ENCODE measurements around the gene FBXL7. TPM values are rescaled to one million over a fixed set of nuclear protein-coding genes. Genes with fewer than 3 reads are reported as not detected.

Gene FBXL7
- total and polyA plus RNA-seq, 2 of the 8 experiments (the other 6 are each of a cell fraction or from before 2014, with no cell fraction given) = 17.7 to 17.8 TPM

DNA sequence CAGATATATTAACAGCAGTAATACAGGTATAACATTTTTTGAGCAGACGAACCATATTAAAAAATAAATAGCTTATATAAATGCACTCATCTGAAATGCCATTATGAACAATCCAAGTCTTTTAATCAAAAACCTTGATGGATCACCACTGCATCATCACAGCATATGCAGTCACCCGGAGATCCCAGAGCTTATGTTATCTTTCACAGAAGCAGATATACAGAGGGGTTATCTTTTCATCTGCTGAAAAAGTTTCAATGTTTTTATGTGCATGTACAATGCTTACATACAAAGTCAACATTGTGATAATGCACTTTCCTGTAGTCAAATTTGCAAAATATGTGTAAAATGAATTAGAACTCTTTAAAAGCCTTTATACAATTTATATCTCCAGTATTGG is 211.9 kb downstream of the FBXL7 start:
- H2BK15ac ChIP-seq (ENCODE audit: low read length) = no peak overlapping the region
- H3K27ac ChIP-seq (ENCODE audit: low read depth, low read length) = no peak overlapping the region
- H2AFZ ChIP-seq (ENCODE audit: low read length) = no peak overlapping the region
- peaks cover 0 to 6% of the 10 kb centered on the region in 2 experiments; a peak in 1 of 4 replicates for H3K79me2 ChIP-seq (ENCODE audit: control insufficient read depth in 1 of 2, insufficient read depth in 2 of 2, low read length in 2 of 2)
- H3K4me1 ChIP-seq (replicated peaks in 1 of 4; ENCODE audit: control insufficient read depth in 3 of 4, insufficient read depth in 4 of 4, low read length in 3 of 4) = peaks cover 0 to 2% (median under 1%) of the 10 kb centered on the region in 4 experiments; a peak in 2 of 7 replicates
- no peak overlapping the region for H3K9ac ChIP-seq (replicated peaks in 1 of 4; ENCODE audit: extremely low read depth in 1 of 4, low read depth in 3 of 4, low read length in 3 of 4)
- DNase-seq (ENCODE audit: low read depth in 1 of 2, low spot score in 2 of 2) = no peak
- no peak overlapping the region for H2BK120ac ChIP-seq (replicated peaks; ENCODE audit: low read depth, low read length)
- H2BK20ac ChIP-seq (ENCODE audit: low read length) = no peak overlapping the region
- no peaks in the 10 kb centered on the region for H3K27me3 ChIP-seq (replicated peaks in 1 of 4; ENCODE audit: control insufficient read depth in 3 of 4, extremely low read depth in 1 of 4, insufficient read depth in 3 of 4, low read length in 3 of 4)
- H2BK5ac ChIP-seq (ENCODE audit: low read depth, low read length) = no peak overlapping the region
- no peaks in the 10 kb centered on the region for H3K23me2 ChIP-seq (ENCODE audit: low read depth, low read length)
- no peak overlapping the region for H3K56ac ChIP-seq (replicated peaks; ENCODE audit: insufficient read length, low read depth, low read length)
- H3K4ac ChIP-seq (replicated peaks; ENCODE audit: insufficient read length, low read depth, low read length) = no peak overlapping the region
- no peaks in the 10 kb centered on the region for H3K36me3 ChIP-seq (ENCODE audit: control insufficient read depth in 2 of 4, insufficient read depth in 4 of 4, low read length in 3 of 4)
- no peak overlapping the region for H2AK5ac ChIP-seq (ENCODE audit: low read depth, low read length)
- H3K14ac ChIP-seq (ENCODE audit: insufficient read length) = no peak overlapping the region
- H4K91ac ChIP-seq (replicated peaks; ENCODE audit: insufficient read length, low read length) = no peak overlapping the region
- FAIRE-seq = no peak
- H3K79me1 ChIP-seq (ENCODE audit: low read depth, low read length) = peaks cover 5% of the 10 kb centered on the region
- H3K23ac ChIP-seq (ENCODE audit: insufficient read length) = no peak overlapping the region
- H3K18ac ChIP-seq (ENCODE audit: extremely low read depth, low read length) = no peak overlapping the region
- H4K5ac ChIP-seq (ENCODE audit: insufficient read length, low read depth, low read length) = no peak overlapping the region
- ChIA-PET CTCF (ENCODE audit: partially characterized antibody) (interaction anchor here (0.9 to 2.5 kb wide), 4 partner anchors 8 to 29 kb away, joined by 3 to 6 read pairs (median 4); no protein-coding TSS in a partner anchor), POLR2A (ENCODE audit: partially characterized antibody) (no interaction called here)
- no peaks in the 10 kb centered on the region for H4K20me1 ChIP-seq (replicated peaks in 1 of 2; ENCODE audit: control insufficient read depth in 1 of 2, insufficient read depth in 2 of 2, low read length in 2 of 2)
- 92% methylated on average over 2 of the region's 2 CpGs; no CpG with 5 or more reads in 1 of the 2 experiments for WGBS, 2 experiments (ENCODE audit: extremely low coverage in 1 of 2, insufficient coverage in 1 of 2, insufficient read length in 1 of 2, insufficient replicate concordance in 2 of 2, low coverage in 1 of 2, low lambda C conversion rate in 2 of 2, missing lambda C conversion rate in 1 of 2)
- no peak overlapping the region for H3K4me3 ChIP-seq (ENCODE audit: extremely low read depth in 1 of 4, insufficient read depth in 2 of 4, low read depth in 3 of 4, low read length in 4 of 4)
- no peak overlapping the region for H3K4me2 ChIP-seq (ENCODE audit: insufficient read depth in 1 of 2, low read depth in 2 of 2, low read length in 2 of 2)
- TF ChIP-seq, protein P1, sequence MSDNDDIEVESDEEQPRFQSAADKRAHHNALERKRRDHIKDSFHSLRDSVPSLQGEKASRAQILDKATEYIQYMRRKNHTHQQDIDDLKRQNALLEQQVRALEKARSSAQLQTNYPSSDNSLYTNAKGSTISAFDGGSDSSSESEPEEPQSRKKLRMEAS (IDR thresholded peaks at IDR 0.05) = no peak
- TF ChIP-seq SIN3A (conservative IDR thresholded peaks at IDR 0.05 in 1 of 2, IDR thresholded peaks at IDR 0.05 in 1 of 2; ENCODE audit: low read depth in 1 of 2, low read length in 2 of 2) = no peak
- no peak for TF ChIP-seq SRF (IDR thresholded peaks at IDR 0.05; ENCODE audit: low read depth, low read length)
- no peak for TF ChIP-seq CREB1 (IDR thresholded peaks at IDR 0.05)
- no peak for TF ChIP-seq PHF8 (conservative IDR thresholded peaks at IDR 0.05; ENCODE audit: low read depth, low read length)
- no peak for TF ChIP-seq CTBP2 (IDR thresholded peaks at IDR 0.05; ENCODE audit: borderline replicate concordance, insufficient read depth, insufficient read length, low read length)
- no peak for TF ChIP-seq ZNF274 (IDR thresholded peaks at IDR 0.05; ENCODE audit: borderline replicate concordance, extremely low read depth, low read length)
- no peak for TF ChIP-seq CEBPB (IDR thresholded peaks at IDR 0.05; ENCODE audit: low read depth, low read length)
- no peak for TF ChIP-seq TAF7 (optimal IDR thresholded peaks at IDR 0.05; ENCODE audit: borderline replicate concordance, low read depth, low read length)
- TF ChIP-seq JUND (IDR thresholded peaks at IDR 0.05; ENCODE audit: low read length) = no peak
- no peak for TF ChIP-seq POU5F1 (IDR thresholded peaks at IDR 0.05; ENCODE audit: low read depth, low read length)
- no peak for TF ChIP-seq SP4 (IDR thresholded peaks at IDR 0.05; ENCODE audit: low read length)
- no peak for TF ChIP-seq NANOG (IDR thresholded peaks at IDR 0.05; ENCODE audit: insufficient read depth, low read depth, low read length, poor library complexity, severe bottlenecking)
- TF ChIP-seq CHD1 (IDR thresholded peaks at IDR 0.05; ENCODE audit: low read depth, low read length) = no peak
- TF ChIP-seq CHD2 (IDR thresholded peaks at IDR 0.05; ENCODE audit: low read length) = no peak
- no peaks in the 10 kb centered on the region for H3K9me3 ChIP-seq (ENCODE audit: insufficient read depth in 2 of 2, low read depth in 1 of 2, low read length in 1 of 2)
- no peak overlapping the region for H2BK12ac ChIP-seq (ENCODE audit: low read depth, low read length)
- no peak overlapping the region for H4K8ac ChIP-seq (ENCODE audit: extremely low read depth, insufficient read depth, low read length)

Data from H1 (cell line).